HepG2 (cell line): ENCODE results near the gene SLC41A3. TPM values are rescaled to one million over a fixed set of nuclear protein-coding genes. Genes with fewer than 3 reads are reported as not detected.
A peak's percentile ranks its signal among the peaks of the same experiment; 100 is the strongest.

Experiments used
- HCFC1 ChIP-seq: fragments of 150-350 bp; IDR thresholded peaks from 2 replicates; pipeline ENCODE4 v1.6.1; 2014; ENCODE audit warnings: low read depth, low read length
- KDM2A ChIP-seq: sonication (generic); formaldehyde crosslinking; IDR thresholded peaks from 2 replicates; pipeline ENCODE4 v1.4.0; 2020; ENCODE audit warnings: low read depth, missing genetic modification reagents, borderline replicate concordance
- TP53 ChIP-seq: sonication (generic); formaldehyde crosslinking; conservative IDR thresholded peaks from 2 replicates; pipeline ENCODE4 v1.4.0; 2020; ENCODE audit warnings: missing genetic modification reagents
- ZNF430 ChIP-seq: sonication (generic); formaldehyde crosslinking; IDR thresholded peaks from 2 replicates; pipeline ENCODE4 v1.9.0; 2021; ENCODE audit warnings: mild to moderate bottlenecking, missing genetic modification reagents
- polyA plus RNA-seq, 8 experiments: library from polyadenylated mRNA; depleted of rRNA in 3 of 8; stranded (reverse) in 7 of 8; unstranded in 1 of 8; fragments of >200 nt; fragmentation: Illumina TruSeq in 4 of 8; extraction: Trizol in 4 of 8; gene quantifications; 2 replicates each; pipeline versions ENCODE4 v1.2.1 to v1.2.3, GENCODE V29; 2011 to 2016; ENCODE audit warnings: low read depth in 4 of 8, missing spikeins in 1 of 8, mixed read lengths in 1 of 8; ENCODE audit not compliant: insufficient read depth in 1 of 8
- total RNA-seq, 5 experiments: library from RNA; depleted of rRNA; stranded (reverse); fragments of >200 nt; fragmentation: Illumina TruSeq; extraction: Trizol; gene quantifications; 2 replicates each; pipeline ENCODE4 v1.2.3, GENCODE V29; 2016; ENCODE audit warnings: low read depth in 1 of 5
- TF ChIP-seq, protein P1 (sequence below), 2 experiments: sonication (generic) in 1 of 2; formaldehyde crosslinking in 1 of 2; IDR thresholded peaks; 2 replicates each; pipeline versions ENCODE4 v1.6.1 to v1.9.0; 2014 to 2022; ENCODE audit warnings: antibody characterized with exemption in 1 of 2, borderline replicate concordance in 1 of 2, inconsistent platforms in 1 of 2, low read depth in 1 of 2, missing genetic modification reagents in 1 of 2
- TF ChIP-seq, protein P2 (sequence below): sonication (generic); formaldehyde crosslinking; IDR thresholded peaks from 2 replicates; pipeline ENCODE4 v1.4.0; 2020; ENCODE audit warnings: missing genetic modification reagents
- TF ChIP-seq, protein P3 (sequence below): sonication (generic); formaldehyde crosslinking; IDR thresholded peaks from 2 replicates; pipeline ENCODE4 v1.5.0; 2020; ENCODE audit warnings: missing genetic modification reagents
- TF ChIP-seq, protein P4 (sequence below): sonication (generic); formaldehyde crosslinking; IDR thresholded peaks from 2 replicates; pipeline ENCODE4 v1.4.0; 2020; ENCODE audit warnings: missing genetic modification reagents, borderline replicate concordance
- TF ChIP-seq, protein P5 (sequence below): sonication (generic); formaldehyde crosslinking; IDR thresholded peaks from 2 replicates; pipeline ENCODE4 v1.4.0; 2020; ENCODE audit warnings: missing genetic modification reagents

The SLC41A3 gene
- total and polyA plus RNA-seq, 2 of the 13 experiments (the other 11 are each of a cell fraction or from before 2014, with no cell fraction given), result 26.0 to 71.1 TPM

DNA sequence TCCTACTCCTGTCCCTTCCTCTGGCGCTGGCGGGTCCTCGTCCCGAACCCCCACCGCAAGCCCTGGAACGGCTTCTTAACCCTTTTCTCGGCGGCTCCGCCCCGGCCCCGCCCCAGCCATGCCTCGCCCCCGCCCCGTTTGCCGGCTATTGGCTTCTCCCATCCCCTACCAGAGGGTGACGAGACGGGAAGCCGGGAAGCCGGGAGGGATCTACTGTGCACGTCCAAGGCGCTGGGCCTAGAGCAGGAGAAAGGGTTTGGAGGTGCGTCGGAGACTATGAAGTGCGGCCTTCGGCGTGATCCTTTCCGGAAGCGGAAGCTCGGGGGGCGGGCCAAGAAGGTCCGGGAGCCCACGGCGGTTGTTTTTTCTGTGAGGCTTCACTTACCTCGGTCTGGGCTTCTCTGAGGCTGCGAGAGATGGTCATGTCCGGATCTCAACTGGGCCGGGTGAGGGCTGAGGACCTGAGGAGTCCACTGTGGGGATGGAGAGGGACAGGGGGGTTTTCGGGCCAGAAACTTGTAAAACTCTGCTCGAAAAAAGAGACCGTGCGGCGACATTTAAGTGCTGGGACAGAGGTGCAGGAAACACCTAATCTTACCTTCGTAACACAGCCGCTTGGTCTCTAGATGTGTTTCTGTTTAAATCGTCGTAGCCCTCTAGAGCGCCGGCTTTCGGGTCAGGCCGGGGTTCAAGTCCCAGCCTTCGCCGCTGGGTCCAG is 93.5 kb downstream of the SLC41A3 start (continued):
- TF ChIP-seq HCFC1 (no peak), TP53 (CRISPR knock-in tag) (no peak), ZNF430 (CRISPR knock-in tag) (0 out of 2 replicates have a peak, but pooled peaks have one; percentile 33), KDM2A (CRISPR knock-in tag) (peak; percentile 32; the same call in 1 of the 2 replicates)
- TF ChIP-seq, protein P1, sequence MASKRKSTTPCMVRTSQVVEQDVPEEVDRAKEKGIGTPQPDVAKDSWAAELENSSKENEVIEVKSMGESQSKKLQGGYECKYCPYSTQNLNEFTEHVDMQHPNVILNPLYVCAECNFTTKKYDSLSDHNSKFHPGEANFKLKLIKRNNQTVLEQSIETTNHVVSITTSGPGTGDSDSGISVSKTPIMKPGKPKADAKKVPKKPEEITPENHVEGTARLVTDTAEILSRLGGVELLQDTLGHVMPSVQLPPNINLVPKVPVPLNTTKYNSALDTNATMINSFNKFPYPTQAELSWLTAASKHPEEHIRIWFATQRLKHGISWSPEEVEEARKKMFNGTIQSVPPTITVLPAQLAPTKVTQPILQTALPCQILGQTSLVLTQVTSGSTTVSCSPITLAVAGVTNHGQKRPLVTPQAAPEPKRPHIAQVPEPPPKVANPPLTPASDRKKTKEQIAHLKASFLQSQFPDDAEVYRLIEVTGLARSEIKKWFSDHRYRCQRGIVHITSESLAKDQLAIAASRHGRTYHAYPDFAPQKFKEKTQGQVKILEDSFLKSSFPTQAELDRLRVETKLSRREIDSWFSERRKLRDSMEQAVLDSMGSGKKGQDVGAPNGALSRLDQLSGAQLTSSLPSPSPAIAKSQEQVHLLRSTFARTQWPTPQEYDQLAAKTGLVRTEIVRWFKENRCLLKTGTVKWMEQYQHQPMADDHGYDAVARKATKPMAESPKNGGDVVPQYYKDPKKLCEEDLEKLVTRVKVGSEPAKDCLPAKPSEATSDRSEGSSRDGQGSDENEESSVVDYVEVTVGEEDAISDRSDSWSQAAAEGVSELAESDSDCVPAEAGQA (IDR thresholded peaks at IDR 0.05; ENCODE audit: low read depth), result no peak
- TF ChIP-seq, protein P1 (CRISPR knock-in tag; IDR thresholded peaks at IDR 0.05; ENCODE audit: borderline replicate concordance), result no peak
- TF ChIP-seq, protein P2, sequence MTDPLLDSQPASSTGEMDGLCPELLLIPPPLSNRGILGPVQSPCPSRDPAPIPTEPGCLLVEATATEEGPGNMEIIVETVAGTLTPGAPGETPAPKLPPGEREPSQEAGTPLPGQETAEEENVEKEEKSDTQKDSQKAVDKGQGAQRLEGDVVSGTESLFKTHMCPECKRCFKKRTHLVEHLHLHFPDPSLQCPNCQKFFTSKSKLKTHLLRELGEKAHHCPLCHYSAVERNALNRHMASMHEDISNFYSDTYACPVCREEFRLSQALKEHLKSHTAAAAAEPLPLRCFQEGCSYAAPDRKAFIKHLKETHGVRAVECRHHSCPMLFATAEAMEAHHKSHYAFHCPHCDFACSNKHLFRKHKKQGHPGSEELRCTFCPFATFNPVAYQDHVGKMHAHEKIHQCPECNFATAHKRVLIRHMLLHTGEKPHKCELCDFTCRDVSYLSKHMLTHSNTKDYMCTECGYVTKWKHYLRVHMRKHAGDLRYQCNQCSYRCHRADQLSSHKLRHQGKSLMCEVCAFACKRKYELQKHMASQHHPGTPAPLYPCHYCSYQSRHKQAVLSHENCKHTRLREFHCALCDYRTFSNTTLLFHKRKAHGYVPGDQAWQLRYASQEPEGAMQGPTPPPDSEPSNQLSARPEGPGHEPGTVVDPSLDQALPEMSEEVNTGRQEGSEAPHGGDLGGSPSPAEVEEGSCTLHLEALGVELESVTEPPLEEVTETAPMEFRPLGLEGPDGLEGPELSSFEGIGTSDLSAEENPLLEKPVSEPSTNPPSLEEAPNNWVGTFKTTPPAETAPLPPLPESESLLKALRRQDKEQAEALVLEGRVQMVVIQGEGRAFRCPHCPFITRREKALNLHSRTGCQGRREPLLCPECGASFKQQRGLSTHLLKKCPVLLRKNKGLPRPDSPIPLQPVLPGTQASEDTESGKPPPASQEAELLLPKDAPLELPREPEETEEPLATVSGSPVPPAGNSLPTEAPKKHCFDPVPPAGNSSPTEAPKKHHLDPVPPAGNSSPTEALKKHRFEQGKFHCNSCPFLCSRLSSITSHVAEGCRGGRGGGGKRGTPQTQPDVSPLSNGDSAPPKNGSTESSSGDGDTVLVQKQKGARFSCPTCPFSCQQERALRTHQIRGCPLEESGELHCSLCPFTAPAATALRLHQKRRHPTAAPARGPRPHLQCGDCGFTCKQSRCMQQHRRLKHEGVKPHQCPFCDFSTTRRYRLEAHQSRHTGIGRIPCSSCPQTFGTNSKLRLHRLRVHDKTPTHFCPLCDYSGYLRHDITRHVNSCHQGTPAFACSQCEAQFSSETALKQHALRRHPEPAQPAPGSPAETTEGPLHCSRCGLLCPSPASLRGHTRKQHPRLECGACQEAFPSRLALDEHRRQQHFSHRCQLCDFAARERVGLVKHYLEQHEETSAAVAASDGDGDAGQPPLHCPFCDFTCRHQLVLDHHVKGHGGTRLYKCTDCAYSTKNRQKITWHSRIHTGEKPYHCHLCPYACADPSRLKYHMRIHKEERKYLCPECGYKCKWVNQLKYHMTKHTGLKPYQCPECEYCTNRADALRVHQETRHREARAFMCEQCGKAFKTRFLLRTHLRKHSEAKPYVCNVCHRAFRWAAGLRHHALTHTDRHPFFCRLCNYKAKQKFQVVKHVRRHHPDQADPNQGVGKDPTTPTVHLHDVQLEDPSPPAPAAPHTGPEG, result no peak
- TF ChIP-seq, protein P3, sequence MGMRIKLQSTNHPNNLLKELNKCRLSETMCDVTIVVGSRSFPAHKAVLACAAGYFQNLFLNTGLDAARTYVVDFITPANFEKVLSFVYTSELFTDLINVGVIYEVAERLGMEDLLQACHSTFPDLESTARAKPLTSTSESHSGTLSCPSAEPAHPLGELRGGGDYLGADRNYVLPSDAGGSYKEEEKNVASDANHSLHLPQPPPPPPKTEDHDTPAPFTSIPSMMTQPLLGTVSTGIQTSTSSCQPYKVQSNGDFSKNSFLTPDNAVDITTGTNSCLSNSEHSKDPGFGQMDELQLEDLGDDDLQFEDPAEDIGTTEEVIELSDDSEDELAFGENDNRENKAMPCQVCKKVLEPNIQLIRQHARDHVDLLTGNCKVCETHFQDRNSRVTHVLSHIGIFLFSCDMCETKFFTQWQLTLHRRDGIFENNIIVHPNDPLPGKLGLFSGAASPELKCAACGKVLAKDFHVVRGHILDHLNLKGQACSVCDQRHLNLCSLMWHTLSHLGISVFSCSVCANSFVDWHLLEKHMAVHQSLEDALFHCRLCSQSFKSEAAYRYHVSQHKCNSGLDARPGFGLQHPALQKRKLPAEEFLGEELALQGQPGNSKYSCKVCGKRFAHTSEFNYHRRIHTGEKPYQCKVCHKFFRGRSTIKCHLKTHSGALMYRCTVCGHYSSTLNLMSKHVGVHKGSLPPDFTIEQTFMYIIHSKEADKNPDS, result no peak
- TF ChIP-seq, protein P4, sequence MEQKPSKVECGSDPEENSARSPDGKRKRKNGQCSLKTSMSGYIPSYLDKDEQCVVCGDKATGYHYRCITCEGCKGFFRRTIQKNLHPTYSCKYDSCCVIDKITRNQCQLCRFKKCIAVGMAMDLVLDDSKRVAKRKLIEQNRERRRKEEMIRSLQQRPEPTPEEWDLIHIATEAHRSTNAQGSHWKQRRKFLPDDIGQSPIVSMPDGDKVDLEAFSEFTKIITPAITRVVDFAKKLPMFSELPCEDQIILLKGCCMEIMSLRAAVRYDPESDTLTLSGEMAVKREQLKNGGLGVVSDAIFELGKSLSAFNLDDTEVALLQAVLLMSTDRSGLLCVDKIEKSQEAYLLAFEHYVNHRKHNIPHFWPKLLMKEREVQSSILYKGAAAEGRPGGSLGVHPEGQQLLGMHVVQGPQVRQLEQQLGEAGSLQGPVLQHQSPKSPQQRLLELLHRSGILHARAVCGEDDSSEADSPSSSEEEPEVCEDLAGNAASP (CRISPR knock-in tag), result no peak
- TF ChIP-seq, protein P5, sequence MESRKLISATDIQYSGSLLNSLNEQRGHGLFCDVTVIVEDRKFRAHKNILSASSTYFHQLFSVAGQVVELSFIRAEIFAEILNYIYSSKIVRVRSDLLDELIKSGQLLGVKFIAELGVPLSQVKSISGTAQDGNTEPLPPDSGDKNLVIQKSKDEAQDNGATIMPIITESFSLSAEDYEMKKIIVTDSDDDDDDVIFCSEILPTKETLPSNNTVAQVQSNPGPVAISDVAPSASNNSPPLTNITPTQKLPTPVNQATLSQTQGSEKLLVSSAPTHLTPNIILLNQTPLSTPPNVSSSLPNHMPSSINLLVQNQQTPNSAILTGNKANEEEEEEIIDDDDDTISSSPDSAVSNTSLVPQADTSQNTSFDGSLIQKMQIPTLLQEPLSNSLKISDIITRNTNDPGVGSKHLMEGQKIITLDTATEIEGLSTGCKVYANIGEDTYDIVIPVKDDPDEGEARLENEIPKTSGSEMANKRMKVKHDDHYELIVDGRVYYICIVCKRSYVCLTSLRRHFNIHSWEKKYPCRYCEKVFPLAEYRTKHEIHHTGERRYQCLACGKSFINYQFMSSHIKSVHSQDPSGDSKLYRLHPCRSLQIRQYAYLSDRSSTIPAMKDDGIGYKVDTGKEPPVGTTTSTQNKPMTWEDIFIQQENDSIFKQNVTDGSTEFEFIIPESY (CRISPR knock-in tag), result no peak
